Nephron (organoid): ENCODE measurements around the gene NCBP1.
A peak's percentile ranks its signal among the peaks of the same experiment; 100 is the strongest.

Source experiments
- H3K27ac Mint-ChIP-seq, 3 experiments: 2 replicates each; pipeline ENCODE4 v1.8.0; 2020; ENCODE audit warnings: mixed read lengths in 3 of 3, mild to moderate bottlenecking in 2 of 3, moderate library complexity in 1 of 3
- H3K27me3 Mint-ChIP-seq: 2 replicates; pipeline ENCODE4 v1.8.0; 2021; ENCODE audit warnings: low read depth, mild to moderate bottlenecking, moderate library complexity, mixed read lengths
- H3K36me3 Mint-ChIP-seq: 2 replicates; pipeline ENCODE4 v1.8.0; 2020; ENCODE audit warnings: low read depth, mixed read lengths
- H3K4me1 Mint-ChIP-seq: 2 replicates; pipeline ENCODE4 v1.8.0; 2020; ENCODE audit warnings: mixed read lengths
- H3K4me3 Mint-ChIP-seq, 3 experiments: 2 replicates each; pipeline ENCODE4 v1.8.0; 2020; ENCODE audit warnings: mild to moderate bottlenecking in 3 of 3, mixed read lengths in 3 of 3, moderate library complexity in 2 of 3
- H3K9me3 Mint-ChIP-seq: 2 replicates; pipeline ENCODE4 v1.8.0; 2020; ENCODE audit warnings: mixed read lengths
- CTCF ChIP-seq, 3 experiments: fragments of 200-600 bp; sonication (generic); IDR thresholded peaks; one replicate each; pipeline ENCODE4 v1.5.0; 2021; ENCODE audit warnings: antibody characterized with exemption in 3 of 3; ENCODE audit not compliant: unreplicated experiment in 3 of 3

The NCBP1 gene

GRCh38 chr9:97710356-97711222 lies 77.0 kb downstream of the NCBP1 start:
- Mint-ChIP-seq H3K4me3 (no peak overlapping the region), H3K36me3 (no peaks in the 10 kb centered on the region), H3K27ac (peak overlapping the region in 1 of 3 experiments; percentile 79), H3K4me1 (no peaks in the 10 kb centered on the region), H3K9me3 (no peaks in the 10 kb centered on the region), H3K27me3 (peaks cover 64% of the 10 kb centered on the region)
- TF ChIP-seq CTCF (IDR thresholded peaks at IDR 0.05; ENCODE audit: unreplicated experiment in 3 of 3): peak; percentile 85 to 89 (median 85)

DNA sequence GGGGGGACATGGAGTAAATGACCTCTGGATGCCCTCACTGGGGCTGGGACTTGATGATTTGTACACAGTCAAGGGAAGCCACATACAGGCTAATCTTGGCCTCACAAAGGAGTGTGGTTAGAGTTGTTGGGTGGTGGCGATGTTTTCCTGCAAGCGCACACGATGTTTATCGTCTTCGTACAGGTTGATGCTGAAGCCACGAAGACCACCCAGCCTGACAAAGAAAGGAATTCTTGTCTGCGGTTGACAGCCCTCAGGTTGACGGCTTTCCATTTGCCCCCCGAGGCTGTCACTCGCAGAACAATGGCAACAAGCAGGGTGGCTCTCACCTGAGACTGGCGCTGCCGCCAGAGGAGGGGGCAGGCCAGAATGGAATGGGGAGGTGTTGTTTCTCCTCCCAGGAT lies 77.6 kb downstream of the NCBP1 start:
- no peak overlapping the region for H3K4me3 Mint-ChIP-seq
- no peak for TF ChIP-seq CTCF (IDR thresholded peaks at IDR 0.05; ENCODE audit: unreplicated experiment in 3 of 3)
- H3K27me3 Mint-ChIP-seq: peaks cover 58% of the 10 kb centered on the region
- no peaks in the 10 kb centered on the region for H3K4me1 Mint-ChIP-seq
- H3K36me3 Mint-ChIP-seq: no peaks in the 10 kb centered on the region
- peak overlapping the region in 1 of 3 experiments; percentile 79 for H3K27ac Mint-ChIP-seq
- H3K9me3 Mint-ChIP-seq: no peaks in the 10 kb centered on the region

DNA sequence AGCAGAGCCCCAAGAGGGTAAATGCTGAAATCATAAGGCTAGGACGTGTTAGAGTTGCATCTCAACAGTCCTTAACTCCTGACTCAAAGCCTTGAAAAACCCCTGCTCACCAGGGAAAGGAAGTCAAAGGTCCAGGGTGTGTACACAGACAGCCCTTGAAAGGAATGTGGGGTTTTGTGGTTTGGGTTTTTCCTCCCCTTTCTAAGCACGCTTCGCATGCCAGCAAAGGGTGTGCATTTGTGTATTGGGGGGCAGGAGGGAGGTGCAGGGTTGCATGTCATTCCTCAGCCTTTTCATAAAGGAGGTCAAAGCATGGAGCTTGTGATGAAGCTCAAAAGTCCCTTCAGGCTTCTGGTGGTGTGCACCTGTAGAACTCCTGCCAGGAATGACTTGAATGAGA lies 80.8 kb downstream of the NCBP1 start:
- Mint-ChIP-seq H3K27me3 (peaks cover 56% of the 10 kb centered on the region), H3K9me3 (no peaks in the 10 kb centered on the region), H3K36me3 (no peaks in the 10 kb centered on the region), H3K27ac (no peak overlapping the region), H3K4me3 (no peak overlapping the region), H3K4me1 (no peaks in the 10 kb centered on the region)
- TF ChIP-seq CTCF (IDR thresholded peaks at IDR 0.05; ENCODE audit: unreplicated experiment in 3 of 3): no peak

GRCh38 chr9:97717866-97718265 lies 84.2 kb downstream of the NCBP1 start:
- Mint-ChIP-seq H3K27me3 (peaks cover 49% of the 10 kb centered on the region), H3K27ac (no peak overlapping the region), H3K9me3 (peaks cover 5% of the 10 kb centered on the region), H3K36me3 (no peaks in the 10 kb centered on the region), H3K4me1 (no peaks in the 10 kb centered on the region), H3K4me3 (no peak overlapping the region)
- TF ChIP-seq CTCF (IDR thresholded peaks at IDR 0.05; ENCODE audit: unreplicated experiment in 3 of 3): no peak

- no peak for TF ChIP-seq CTCF (IDR thresholded peaks at IDR 0.05; ENCODE audit: unreplicated experiment in 3 of 3)
- Mint-ChIP-seq H3K4me3 (no peak overlapping the region), H3K27ac (no peak overlapping the region), H3K27me3 (peaks cover 54% of the 10 kb centered on the region), H3K4me1 (no peaks in the 10 kb centered on the region), H3K9me3 (peaks cover 5% of the 10 kb centered on the region), H3K36me3 (no peaks in the 10 kb centered on the region)
Measured at GRCh38 chr9:97721396-97721795, 87.8 kb downstream of the NCBP1 start.

GRCh38 chr9:97722331-97722730 lies 88.7 kb downstream of the NCBP1 start:
- no peaks in the 10 kb centered on the region for H3K36me3 Mint-ChIP-seq
- no peak overlapping the region for H3K4me3 Mint-ChIP-seq
- H3K27ac Mint-ChIP-seq: no peak overlapping the region
- peaks cover 55% of the 10 kb centered on the region for H3K27me3 Mint-ChIP-seq
- no peaks in the 10 kb centered on the region for H3K4me1 Mint-ChIP-seq
- H3K9me3 Mint-ChIP-seq: peaks cover 5% of the 10 kb centered on the region
- TF ChIP-seq CTCF (IDR thresholded peaks at IDR 0.05; ENCODE audit: unreplicated experiment in 3 of 3): no peak
